Melanocyte of skin (primary cell): ENCODE data around the gene FOXF1. TPM values are rescaled to one million over a fixed set of nuclear protein-coding genes. Genes with fewer than 3 reads are reported as not detected.

ENCODE experiments used
- total RNA-seq, 2 donors: library from RNA; depleted of rRNA; stranded (reverse); fragments of >200 nt; gene quantifications; 2 replicates each; pipeline ENCODE4 v1.2.3, GENCODE V29; 2012

FOXF1 gene
- not detected for total RNA-seq

GRCh38 chr16:86510465-86511261 is at the start of gene FOXF1:
Gene FOXF1 (plus strand): TSS chr16:86510527. CDS start chr16:86510570, 43 bp downstream.

GRCh38 chr16:86554917-86555703 is 44.8 kb downstream of the FOXF1 start, which contains the start of gene MTHFSD:
Gene MTHFSD (minus strand): TSS chr16:86555235. CDS start chr16:86555184, 51 bp downstream.

Other genes with a start within 250 kb of the FOXF1 start
- 10 to 100 TPM; 12.3 to 16.5 TPM for gene MTHFSD, start 44.7 kb downstream of the FOXF1 start, total RNA-seq
- gene FOXC2, start 56.3 kb downstream of the FOXF1 start, total RNA-seq = not detected
- under 1 TPM; under 0.01 TPM for gene FOXL1, start 68.0 kb downstream of the FOXF1 start, total RNA-seq